ENCODE data around the gene MPHOSPH9.

MPHOSPH9 gene

DNA sequence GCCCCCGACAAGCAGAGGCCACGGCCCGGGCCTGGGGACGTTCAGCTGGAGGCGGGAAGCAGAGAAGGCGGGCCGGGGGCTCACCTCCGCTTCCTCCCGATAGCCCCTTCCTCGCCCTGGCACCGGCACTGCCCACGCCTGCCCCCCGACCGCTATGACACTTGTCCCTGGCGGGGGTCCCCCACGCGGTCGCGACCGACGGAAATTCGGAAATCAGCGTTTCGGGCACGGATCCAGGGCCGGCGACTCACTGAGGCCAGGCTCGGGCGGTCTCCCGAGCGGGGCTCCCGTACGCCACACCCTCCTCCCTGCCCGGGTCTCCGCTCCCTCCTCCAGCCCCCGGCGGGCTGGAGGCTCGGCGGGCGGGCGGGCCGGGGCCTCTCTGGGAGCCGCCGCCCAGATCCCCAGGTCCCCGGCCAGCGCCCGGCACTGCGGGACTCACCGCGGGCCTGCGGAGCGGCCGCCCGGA, 82.6 kb downstream of the MPHOSPH9 start:
- no peak for DNase-seq (ENCODE audit: low read depth, low spot score)

DNA sequence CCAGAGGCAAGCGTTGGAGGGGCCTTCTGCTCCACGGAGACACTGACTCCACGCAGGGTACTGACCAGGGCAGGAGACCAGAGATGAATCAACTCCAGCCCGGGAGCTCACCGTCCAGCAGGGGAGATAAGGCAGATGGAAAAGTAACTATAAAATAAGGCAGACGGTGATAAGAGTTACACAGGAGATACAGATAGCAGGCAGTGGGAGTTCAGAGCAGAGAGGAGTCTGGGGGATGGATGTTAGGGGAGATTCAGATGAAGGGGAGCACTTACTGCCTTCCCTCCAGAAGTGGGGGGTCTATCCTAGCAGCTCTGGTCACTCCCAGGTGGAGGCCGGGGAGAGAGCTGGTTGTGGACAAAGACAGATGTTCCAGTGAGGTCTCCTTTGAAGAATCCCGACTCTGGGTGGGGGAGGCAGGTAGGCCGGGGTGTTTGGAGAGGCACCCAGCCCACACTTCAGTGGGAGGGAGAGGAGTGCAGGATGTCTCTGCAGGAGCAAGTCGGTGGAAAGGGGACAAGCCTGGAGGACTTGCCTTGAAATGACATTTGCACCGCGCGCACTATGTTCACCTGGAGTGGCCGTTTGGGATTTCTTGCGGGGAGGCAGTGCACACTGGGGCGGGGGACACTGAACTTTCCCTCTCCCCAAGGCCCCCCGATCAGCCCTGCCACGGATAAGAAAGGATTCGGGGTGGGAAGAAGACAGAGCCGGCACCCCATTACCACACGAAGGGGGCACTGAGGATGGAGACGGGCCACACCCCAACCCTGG, 83.3 kb downstream of the MPHOSPH9 start:
- DNase-seq (ENCODE audit: low read depth, low spot score) = no peak

DNA sequence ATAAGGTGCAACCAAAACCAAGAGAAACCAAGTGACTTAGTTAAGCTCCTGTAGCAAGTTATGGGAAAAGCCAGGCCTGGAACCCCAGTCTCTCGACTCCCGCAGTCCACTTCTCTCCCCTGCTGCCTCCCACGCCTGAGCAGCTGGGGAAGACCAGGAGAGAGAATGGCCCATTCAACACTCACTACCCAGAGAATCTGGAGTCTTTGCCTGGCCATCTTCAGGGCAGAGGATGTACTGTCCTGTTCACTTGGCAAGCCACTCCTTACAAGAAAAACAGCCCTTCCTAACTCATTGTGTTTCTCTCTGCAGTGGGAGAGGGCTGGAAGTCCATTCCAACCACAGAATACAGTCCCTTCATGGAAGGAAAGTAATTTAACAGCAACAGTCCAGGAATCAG, 83.9 kb downstream of the MPHOSPH9 start:
- DNase-seq (ENCODE audit: low read depth, low spot score) = no peak

DNA sequence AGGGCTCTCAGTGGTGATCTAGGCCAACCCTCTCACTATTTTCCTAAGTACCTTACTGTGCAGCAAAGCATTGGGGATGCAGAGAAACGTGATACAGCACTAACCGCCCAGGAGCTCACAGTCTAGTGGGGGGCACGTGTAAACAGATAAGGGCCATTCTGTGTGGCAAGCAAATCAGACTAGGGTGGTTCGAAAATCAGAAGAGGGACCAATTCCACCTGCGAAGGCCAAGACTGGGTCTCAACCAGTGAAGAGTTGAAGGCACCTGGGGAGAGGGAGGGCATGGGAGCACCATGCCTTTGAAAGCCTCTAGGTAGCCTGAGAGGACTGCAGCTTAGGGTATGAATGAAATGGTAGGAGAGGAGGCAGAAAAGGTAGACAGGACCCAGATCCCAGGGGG, 84.3 kb downstream of the MPHOSPH9 start:
- no peak for DNase-seq (ENCODE audit: low read depth, low spot score)

- no peak for DNase-seq (ENCODE audit: low read depth, low spot score)
Observed at GRCh38 chr12:123148223-123148622, 84.7 kb downstream of the MPHOSPH9 start.

GRCh38 chr12:123145211-123145610, 87.7 kb downstream of the MPHOSPH9 start:
- no peak for DNase-seq (ENCODE audit: low read depth, low spot score)

DNA sequence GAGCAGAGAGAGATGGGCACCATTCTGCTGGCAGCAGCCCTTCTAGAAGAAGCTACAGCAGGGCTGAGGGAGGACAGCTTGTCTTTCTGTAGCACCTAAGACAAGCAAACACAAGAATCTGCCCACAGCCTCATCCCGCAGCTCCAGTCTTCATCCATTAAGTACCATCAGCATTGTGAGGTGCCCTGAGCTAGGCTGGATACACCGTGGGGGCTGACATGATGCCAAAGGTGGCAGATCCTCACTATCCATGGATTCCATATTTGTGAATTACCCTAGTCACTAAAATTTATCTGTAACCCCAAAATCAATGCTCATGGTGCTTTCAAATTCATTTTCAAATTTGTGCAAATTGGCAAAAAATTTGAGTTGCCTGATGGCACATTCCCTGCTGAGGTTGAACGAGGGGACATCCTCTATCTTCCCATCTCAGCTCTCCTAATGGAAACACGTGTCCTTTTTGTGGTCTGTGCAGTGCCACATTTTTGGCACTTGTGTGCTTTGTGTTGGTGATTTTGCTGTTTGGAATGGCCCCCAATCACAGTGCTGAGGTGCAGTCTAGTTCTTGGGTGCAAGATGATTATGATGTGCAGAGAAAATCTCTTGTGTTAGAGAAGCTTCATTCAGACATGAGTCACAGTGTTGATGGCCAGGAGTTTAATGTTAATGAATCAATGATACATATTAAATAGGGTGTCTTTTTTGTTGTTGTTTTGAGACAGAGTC, 89.0 kb downstream of the MPHOSPH9 start:
- no peak for DNase-seq (ENCODE audit: low read depth, low spot score)

GRCh38 chr12:123142921-123143735, 89.8 kb downstream of the MPHOSPH9 start:
- no peak for DNase-seq (ENCODE audit: low read depth, low spot score)

DNA sequence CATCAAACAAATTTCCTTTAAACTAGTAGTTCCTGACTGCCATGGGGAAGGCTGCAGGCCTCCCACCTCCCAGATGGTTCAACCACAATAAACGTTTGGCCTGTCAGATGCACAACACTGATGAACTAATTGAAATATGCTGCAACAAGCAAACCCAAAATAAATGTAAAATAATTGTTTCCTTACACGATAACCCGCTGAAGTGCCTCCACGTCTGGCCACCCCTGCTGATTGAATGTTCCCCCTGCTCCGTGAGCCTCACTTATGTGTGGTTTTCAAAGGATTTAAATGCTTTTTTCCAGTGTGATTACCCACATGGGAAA, 90.5 kb downstream of the MPHOSPH9 start:
- DNase-seq (ENCODE audit: low read depth, low spot score) = no peak

DNA sequence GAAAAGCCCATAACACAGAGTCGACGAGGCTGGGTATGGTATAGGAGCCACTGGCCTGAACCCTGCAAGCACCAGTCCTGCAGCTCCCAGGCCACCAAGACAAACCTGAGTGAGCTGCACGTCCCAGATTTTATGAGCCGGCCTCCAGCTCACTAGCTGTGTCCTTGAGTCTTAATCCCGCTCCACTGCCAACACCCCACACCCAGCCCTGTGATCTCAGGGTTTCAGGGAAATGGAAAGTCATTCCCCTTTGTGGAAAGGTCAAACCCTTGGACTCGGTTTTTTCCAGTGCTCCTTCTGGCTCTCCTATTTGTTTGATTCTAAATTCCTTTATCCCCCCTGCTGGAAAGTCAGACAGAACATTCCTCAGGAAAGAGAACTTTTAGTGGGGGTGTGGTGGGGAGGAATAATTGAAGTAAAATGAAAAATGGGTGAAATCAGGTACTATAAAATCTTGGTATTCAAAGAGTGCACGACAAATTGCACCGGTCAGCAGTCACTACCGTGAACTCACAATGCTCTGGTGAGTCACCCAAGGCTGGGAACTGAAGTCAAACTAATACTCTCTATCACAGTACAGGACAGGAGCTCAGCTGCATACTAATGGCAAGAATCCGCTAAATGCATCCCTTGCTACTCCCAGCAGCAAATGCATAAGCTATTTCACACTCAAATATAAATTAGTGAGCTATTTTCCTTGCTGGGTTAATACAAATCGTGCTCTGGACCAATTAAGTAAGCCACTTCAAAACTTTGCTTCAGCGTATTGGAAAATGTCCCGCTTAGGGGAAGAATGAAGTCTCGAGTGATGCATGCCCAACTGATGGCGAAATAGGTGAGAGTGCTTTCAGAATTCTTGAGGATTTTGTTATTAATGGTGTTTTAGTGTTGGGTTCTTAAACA, 91.1 kb downstream of the MPHOSPH9 start:
- no peak for DNase-seq (ENCODE audit: low read depth, low spot score)

DNA sequence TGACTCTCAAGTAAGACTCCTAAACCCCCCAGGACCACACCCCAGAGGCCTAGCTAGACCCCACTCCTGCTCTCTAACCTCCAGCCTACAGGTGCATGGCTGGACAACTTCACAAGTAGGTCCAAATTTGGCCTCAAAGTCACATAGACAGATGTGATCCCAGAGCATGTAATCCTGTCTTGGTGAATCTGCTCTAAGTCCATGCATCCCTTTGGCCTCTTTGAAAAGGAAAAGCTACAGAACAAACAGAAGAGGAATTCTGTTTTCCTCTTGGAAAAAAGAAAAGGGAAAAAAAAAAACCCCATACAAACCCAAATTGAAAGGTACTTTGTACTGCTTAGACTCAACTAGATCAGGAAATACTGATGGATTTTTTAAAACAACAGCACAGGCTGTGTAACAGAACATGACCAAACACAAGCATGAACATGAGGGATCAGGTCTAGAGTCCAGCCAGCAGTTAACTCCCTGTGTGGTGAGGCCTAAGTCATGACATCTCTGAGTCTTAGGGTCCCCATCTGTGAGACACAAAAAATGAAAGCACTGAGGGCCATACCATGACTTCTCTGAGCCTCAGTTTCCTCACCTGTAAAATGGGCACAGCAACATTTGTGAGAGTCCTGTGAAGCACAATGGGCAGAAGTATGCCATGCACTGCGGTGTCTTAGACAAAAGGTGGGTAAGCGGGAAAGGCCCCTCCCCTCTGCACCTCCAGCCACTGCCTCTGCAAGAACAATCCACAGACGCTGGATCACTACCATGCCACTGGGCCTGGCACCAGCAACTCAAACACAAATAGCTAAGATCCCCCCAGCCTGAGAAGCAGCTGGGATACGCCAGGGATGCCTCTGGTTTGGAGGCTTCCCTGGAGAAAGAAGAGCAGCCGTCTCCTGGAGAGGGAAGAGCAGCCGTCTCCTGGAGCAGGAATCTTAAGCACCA, 92.0 kb downstream of the MPHOSPH9 start:
- no peak for DNase-seq (ENCODE audit: low read depth, low spot score)

- DNase-seq (ENCODE audit: low read depth, low spot score) = no peak
Observed at GRCh38 chr12:123139926-123140675, 92.8 kb downstream of the MPHOSPH9 start.

GRCh38 chr12:123135688-123136087, 97.3 kb downstream of the MPHOSPH9 start:
- DNase-seq (ENCODE audit: low read depth, low spot score) = no peak

- no peak for DNase-seq (ENCODE audit: low read depth, low spot score)
Observed at GRCh38 chr12:123134826-123135225, 98.1 kb downstream of the MPHOSPH9 start.

GRCh38 chr12:123134271-123134671, 98.7 kb downstream of the MPHOSPH9 start:
- no peak for DNase-seq (ENCODE audit: low read depth, low spot score)

- no peak for DNase-seq (ENCODE audit: low read depth, low spot score)
Observed at GRCh38 chr12:123133701-123134100, 99.2 kb downstream of the MPHOSPH9 start.

- DNase-seq (ENCODE audit: low read depth, low spot score) = no peak
Observed at GRCh38 chr12:123132951-123133619, 99.9 kb downstream of the MPHOSPH9 start.

- no peak for DNase-seq (ENCODE audit: low read depth, low spot score)
Observed at GRCh38 chr12:123131879-123132402, 101.0 kb downstream of the MPHOSPH9 start.

All from activated naive CD8-positive, alpha-beta T cell treated with anti-CD3 and anti-CD28 coated beads, Interleukin-2, amount 50 U/mL, for 16 hours (primary cell).